ENCODE data around the gene CIC.
"Not testable (repeated sequence)": the region's sequence is repeated elsewhere in the genome, so short reads cannot be mapped to it uniquely, and the experiment has no call there.

The CIC gene

GRCh38 chr19:42328106-42328505, 59.1 kb downstream of the CIC start:
- Histone ChIP-seq H2BK120ac (ENCODE audit: low read depth, low read length) (no peak overlapping the region), H3K4me2 (ENCODE audit: low read length, poor library complexity, severe bottlenecking) (no peak overlapping the region), H4K8ac (ENCODE audit: low read length) (no peak overlapping the region), H3K4ac (ENCODE audit: low read depth in 1 of 2, low read length in 2 of 2) (no peak overlapping the region), H2AK5ac (ENCODE audit: low read length, severe bottlenecking) (no peak overlapping the region), H3K4me3 (ENCODE audit: insufficient read depth in 1 of 2, low read depth in 1 of 2, low read length in 2 of 2) (no peak overlapping the region), H3K9me3 (ENCODE audit: control insufficient read depth, low read length) (no peaks in the 10 kb centered on the region), H3K4me1 (ENCODE audit: control insufficient read depth, insufficient read depth, low read depth, low read length) (peaks cover 29% of the 10 kb centered on the region), H2BK12ac (ENCODE audit: low read length in 2 of 2) (no peak overlapping the region), H2AFZ (ENCODE audit: low read depth, low read length) (no peak overlapping the region), H3K27me3 (ENCODE audit: control insufficient read depth in 1 of 2, insufficient read depth in 1 of 2, low read length in 2 of 2) (peaks cover 11 to 16% of the 10 kb centered on the region in 2 experiments), H3K36me3 (ENCODE audit: control insufficient read depth in 1 of 2, insufficient read depth in 2 of 2, low read depth in 1 of 2, low read length in 2 of 2) (no peaks in the 10 kb centered on the region), H3K18ac (ENCODE audit: low read depth in 1 of 2, low read length in 2 of 2) (no peak overlapping the region), H4K91ac (ENCODE audit: low read length) (no peak overlapping the region), H3K23ac (ENCODE audit: low read length in 2 of 2) (no peak overlapping the region), H3K27ac (ENCODE audit: low read length, poor library complexity, severe bottlenecking) (no peak overlapping the region), H3K14ac (ENCODE audit: low read length in 2 of 2) (no peak overlapping the region), H2BK5ac (ENCODE audit: low read depth, low read length, poor library complexity, severe bottlenecking) (no peak overlapping the region), H3K79me1 (replicated peaks; ENCODE audit: low read length, poor library complexity, severe bottlenecking) (peaks cover 49% of the 10 kb centered on the region), H3K9ac (ENCODE audit: low read length) (peak overlapping the region; percentile 4), H2BK15ac (ENCODE audit: low read depth, poor library complexity, severe bottlenecking) (no peak overlapping the region)
- WGBS, result 72% methylated on average over 1 of the region's 1 CpG
- DNase-seq, result no peak

GRCh38 chr19:42328854-42329253, 59.8 kb downstream of the CIC start:
- H3K23ac ChIP-seq (ENCODE audit: low read length in 2 of 2), result peak overlapping the region in 1 of 2 experiments; percentile 60

GRCh38 chr19:42330241-42330711, 61.2 kb downstream of the CIC start:
- no peak overlapping the region for H3K4me2 ChIP-seq (ENCODE audit: low read length, poor library complexity, severe bottlenecking)
- H3K9ac ChIP-seq (ENCODE audit: low read length), result no peak overlapping the region
- H2BK5ac ChIP-seq (ENCODE audit: low read depth, low read length, poor library complexity, severe bottlenecking), result no peak overlapping the region
- no peak overlapping the region for H2BK15ac ChIP-seq (ENCODE audit: low read depth, poor library complexity, severe bottlenecking)
- no peak overlapping the region for H2AK5ac ChIP-seq (ENCODE audit: low read length, severe bottlenecking)
- H3K79me1 ChIP-seq (replicated peaks; ENCODE audit: low read length, poor library complexity, severe bottlenecking), result peaks cover 56% of the 10 kb centered on the region
- no peak overlapping the region for H4K91ac ChIP-seq (ENCODE audit: low read length)
- H3K18ac ChIP-seq (ENCODE audit: low read depth in 1 of 2, low read length in 2 of 2), result no peak overlapping the region
- H3K4me1 ChIP-seq (ENCODE audit: control insufficient read depth, insufficient read depth, low read depth, low read length), result peaks cover 14% of the 10 kb centered on the region
- no peak overlapping the region for H2BK12ac ChIP-seq (ENCODE audit: low read length in 2 of 2)
- H3K4ac ChIP-seq (ENCODE audit: low read depth in 1 of 2, low read length in 2 of 2), result no peak overlapping the region
- H3K23ac ChIP-seq (ENCODE audit: low read length in 2 of 2), result no peak overlapping the region
- WGBS, result 84% methylated on average over 2 of the region's 2 CpGs
- H3K36me3 ChIP-seq (ENCODE audit: control insufficient read depth in 1 of 2, insufficient read depth in 2 of 2, low read depth in 1 of 2, low read length in 2 of 2), result peaks cover 0 to 18% of the 10 kb centered on the region in 2 experiments
- H2BK120ac ChIP-seq (ENCODE audit: low read depth, low read length), result no peak overlapping the region
- no peaks in the 10 kb centered on the region for H3K9me3 ChIP-seq (ENCODE audit: control insufficient read depth, low read length)
- no peak overlapping the region for H3K27ac ChIP-seq (ENCODE audit: low read length, poor library complexity, severe bottlenecking)
- no peaks in the 10 kb centered on the region for H3K27me3 ChIP-seq (ENCODE audit: control insufficient read depth in 1 of 2, insufficient read depth in 1 of 2, low read length in 2 of 2)
- no peak overlapping the region for H3K4me3 ChIP-seq (ENCODE audit: insufficient read depth in 1 of 2, low read depth in 1 of 2, low read length in 2 of 2)
- no peak for DNase-seq
- no peak overlapping the region for H2AFZ ChIP-seq (ENCODE audit: low read depth, low read length)
- no peak overlapping the region for H4K8ac ChIP-seq (ENCODE audit: low read length)
- H3K14ac ChIP-seq (ENCODE audit: low read length in 2 of 2), result no peak overlapping the region

More at GRCh38 chr19:42328854-42329253, 59.8 kb downstream of the CIC start:
- Histone ChIP-seq H2BK12ac (ENCODE audit: low read length in 2 of 2) (no peak overlapping the region), H3K4me2 (ENCODE audit: low read length, poor library complexity, severe bottlenecking) (no peak overlapping the region), H3K27ac (ENCODE audit: low read length, poor library complexity, severe bottlenecking) (no peak overlapping the region), H4K8ac (ENCODE audit: low read length) (no peak overlapping the region), H3K4me1 (ENCODE audit: control insufficient read depth, insufficient read depth, low read depth, low read length) (peaks cover 25% of the 10 kb centered on the region), H3K4me3 (ENCODE audit: insufficient read depth in 1 of 2, low read depth in 1 of 2, low read length in 2 of 2) (no peak overlapping the region), H3K27me3 (ENCODE audit: control insufficient read depth in 1 of 2, insufficient read depth in 1 of 2, low read length in 2 of 2) (peaks cover 5 to 10% of the 10 kb centered on the region in 2 experiments), H3K79me1 (replicated peaks; ENCODE audit: low read length, poor library complexity, severe bottlenecking) (peaks cover 53% of the 10 kb centered on the region), H3K14ac (ENCODE audit: low read length in 2 of 2) (no peak overlapping the region), H2BK15ac (ENCODE audit: low read depth, poor library complexity, severe bottlenecking) (no peak overlapping the region), H3K18ac (ENCODE audit: low read depth in 1 of 2, low read length in 2 of 2) (no peak overlapping the region), H3K9me3 (ENCODE audit: control insufficient read depth, low read length) (no peaks in the 10 kb centered on the region), H2AK5ac (ENCODE audit: low read length, severe bottlenecking) (no peak overlapping the region), H4K91ac (ENCODE audit: low read length) (no peak overlapping the region), H3K36me3 (ENCODE audit: control insufficient read depth in 1 of 2, insufficient read depth in 2 of 2, low read depth in 1 of 2, low read length in 2 of 2) (peaks cover 0 to 6% of the 10 kb centered on the region in 2 experiments), H3K4ac (ENCODE audit: low read depth in 1 of 2, low read length in 2 of 2) (no peak overlapping the region), H2AFZ (ENCODE audit: low read depth, low read length) (no peak overlapping the region), H2BK5ac (ENCODE audit: low read depth, low read length, poor library complexity, severe bottlenecking) (no peak overlapping the region), H2BK120ac (ENCODE audit: low read depth, low read length) (no peak overlapping the region), H3K9ac (ENCODE audit: low read length) (no peak overlapping the region)
- no peak for DNase-seq
- 75% methylated on average over 2 of the region's 2 CpGs for WGBS

- 97% methylated on average over 3 of the region's 3 CpGs for WGBS
- not testable (repeated sequence) for H3K9ac ChIP-seq (ENCODE audit: low read length); H3K27me3 ChIP-seq (ENCODE audit: control insufficient read depth in 1 of 2, insufficient read depth in 1 of 2, low read length in 2 of 2); H2AFZ ChIP-seq (ENCODE audit: low read depth, low read length); H2AK5ac ChIP-seq (ENCODE audit: low read length, severe bottlenecking); H2BK120ac ChIP-seq (ENCODE audit: low read depth, low read length); H3K14ac ChIP-seq (ENCODE audit: low read length in 2 of 2); DNase-seq; H2BK5ac ChIP-seq (ENCODE audit: low read depth, low read length, poor library complexity, severe bottlenecking); H4K91ac ChIP-seq (ENCODE audit: low read length); H2BK12ac ChIP-seq (ENCODE audit: low read length in 2 of 2); H4K8ac ChIP-seq (ENCODE audit: low read length); H3K4me2 ChIP-seq (ENCODE audit: low read length, poor library complexity, severe bottlenecking); H3K27ac ChIP-seq (ENCODE audit: low read length, poor library complexity, severe bottlenecking); H3K4me3 ChIP-seq (ENCODE audit: insufficient read depth in 1 of 2, low read depth in 1 of 2, low read length in 2 of 2); H2BK15ac ChIP-seq (ENCODE audit: low read depth, poor library complexity, severe bottlenecking); H3K18ac ChIP-seq (ENCODE audit: low read depth in 1 of 2, low read length in 2 of 2); H3K9me3 ChIP-seq (ENCODE audit: control insufficient read depth, low read length); H3K4ac ChIP-seq (ENCODE audit: low read depth in 1 of 2, low read length in 2 of 2); H3K4me1 ChIP-seq (ENCODE audit: control insufficient read depth, insufficient read depth, low read depth, low read length); H3K23ac ChIP-seq (ENCODE audit: low read length in 2 of 2)
- peaks cover 3 to 25% of the 10 kb centered on the region in 2 experiments for H3K36me3 ChIP-seq (ENCODE audit: control insufficient read depth in 1 of 2, insufficient read depth in 2 of 2, low read depth in 1 of 2, low read length in 2 of 2)
- peaks cover 47% of the 10 kb centered on the region for H3K79me1 ChIP-seq (replicated peaks; ENCODE audit: low read length, poor library complexity, severe bottlenecking)
Observed at GRCh38 chr19:42331333-42331732, 62.3 kb downstream of the CIC start.

All from mesenchymal stem cell (in vitro differentiated cells and primary cell).